Superior temporal gyrus (tissue), 1 donor: ENCODE data around the gene MCM3AP.
"Not testable (repeated sequence)": the region's sequence is repeated elsewhere in the genome, so short reads cannot be mapped to it uniquely, and the experiment has no call there.

ENCODE experiments used
- DNase-seq: peaks from one replicate; pipeline ENCODE4 v3.0.0-alpha.2; 2016; ENCODE audit errors: extremely low spot score

Gene MCM3AP

DNA sequence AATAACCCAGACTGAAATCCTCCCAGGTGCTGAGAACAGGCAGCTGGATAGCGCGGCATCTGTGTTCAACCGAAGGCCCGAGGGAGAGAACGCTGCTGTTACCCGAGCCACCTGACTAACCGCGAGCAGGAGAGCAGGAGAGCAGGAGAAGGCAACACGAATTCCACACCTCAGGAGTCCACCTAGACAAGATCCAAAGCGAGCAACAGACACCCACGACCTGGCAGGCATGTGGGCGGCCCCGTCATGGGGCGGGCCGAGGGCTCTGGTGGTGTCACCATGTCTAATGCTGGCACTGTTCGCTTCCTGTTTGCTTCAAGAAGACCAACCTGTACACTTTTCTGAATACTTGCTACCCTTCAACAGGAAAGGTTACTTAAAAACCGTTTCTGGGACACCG is 80.2 kb downstream of the MCM3AP start:
- DNase-seq, result no peak

DNA sequence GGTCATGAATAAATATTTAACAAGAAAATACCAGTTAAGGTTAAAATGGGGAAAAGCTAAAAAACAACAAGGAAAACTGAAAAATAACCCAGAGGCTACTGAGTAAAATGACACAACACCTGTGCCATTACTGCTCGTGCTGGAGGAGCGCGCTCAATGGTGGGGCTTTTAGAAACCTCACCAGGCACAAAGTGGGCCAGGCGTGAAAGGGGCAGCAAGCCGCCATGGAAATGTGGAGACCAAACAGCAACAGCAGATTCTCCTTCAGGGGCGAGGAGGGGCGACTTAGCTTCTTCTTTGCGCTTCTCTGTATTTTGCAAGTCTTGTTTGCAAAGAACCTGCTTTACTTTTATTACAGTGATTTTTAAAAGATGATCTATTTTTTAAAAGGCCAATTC is 82.2 kb downstream of the MCM3AP start:
- no peak for DNase-seq

DNA sequence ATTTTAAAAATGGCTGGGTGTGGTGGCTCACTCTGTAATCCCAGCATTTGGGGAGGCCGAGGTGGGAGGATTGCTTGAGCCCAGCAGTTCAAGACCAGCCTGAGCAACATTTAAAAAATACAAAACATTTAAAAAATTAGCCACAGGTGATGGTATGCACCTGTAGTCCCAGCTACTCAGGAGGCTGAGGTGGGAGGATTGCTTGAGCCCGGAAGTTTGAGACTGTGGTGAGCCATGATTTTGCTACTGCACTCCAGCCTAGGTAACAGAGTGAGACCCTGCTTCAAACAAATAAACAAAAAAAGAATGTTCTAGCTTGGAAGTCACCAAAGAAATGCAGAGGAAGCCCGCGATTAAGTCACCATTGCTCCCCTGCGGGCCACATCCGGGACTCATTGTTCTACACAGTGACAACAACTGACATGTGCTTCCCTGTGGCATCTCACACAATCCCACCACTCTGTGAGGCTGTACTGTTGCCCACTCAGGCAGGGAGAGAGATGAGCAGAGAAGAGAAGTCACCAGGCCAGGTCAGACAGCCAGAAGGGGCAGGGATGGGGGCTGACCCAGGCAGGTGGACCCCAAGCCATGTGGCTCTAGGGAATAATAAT is 82.7 kb downstream of the MCM3AP start:
- no peak for DNase-seq

DNA sequence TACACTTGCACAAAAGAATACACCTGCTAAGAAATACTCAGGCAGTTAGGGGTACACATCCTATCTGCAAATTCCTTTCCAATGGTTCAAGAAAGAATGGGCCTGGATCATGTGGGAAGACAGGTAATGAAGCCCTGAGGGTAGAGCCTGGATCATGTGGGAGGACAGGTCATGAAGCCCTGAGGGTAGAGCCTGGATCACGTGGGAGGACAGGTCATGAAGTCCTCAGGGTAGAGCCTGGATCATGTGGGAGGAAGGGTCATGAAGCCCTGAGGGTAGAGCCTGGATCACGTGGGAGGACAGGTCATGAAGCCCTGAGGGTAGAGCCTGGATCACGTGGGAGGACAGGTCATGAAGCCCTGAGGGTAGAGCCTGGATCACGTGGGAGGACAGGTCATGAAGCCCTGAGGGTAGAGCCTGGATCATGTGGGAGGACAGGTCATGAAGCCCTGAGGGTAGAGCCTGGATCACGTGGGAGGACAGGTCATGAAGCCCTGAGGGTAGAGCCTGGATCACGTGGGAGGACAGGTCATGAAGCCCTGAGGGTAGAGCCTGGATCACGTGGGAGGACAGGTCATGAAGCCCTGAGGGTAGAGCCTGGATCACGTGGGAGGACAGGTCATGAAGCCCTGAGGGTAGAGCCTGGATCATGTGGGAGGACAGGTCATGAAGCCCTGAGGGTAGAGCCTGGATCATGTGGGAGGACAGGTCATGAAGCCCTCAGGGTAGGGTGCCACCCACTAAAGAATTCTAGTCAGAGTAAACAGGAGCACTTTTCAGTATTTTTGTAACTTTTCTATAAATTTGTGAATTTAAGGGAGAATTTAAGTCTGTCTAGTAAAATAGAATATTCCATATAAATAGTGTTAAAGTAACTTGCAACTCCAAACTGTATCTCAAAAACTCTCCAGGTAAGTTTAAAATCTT is 84.3 kb downstream of the MCM3AP start:
- not testable (repeated sequence) for DNase-seq

DNA sequence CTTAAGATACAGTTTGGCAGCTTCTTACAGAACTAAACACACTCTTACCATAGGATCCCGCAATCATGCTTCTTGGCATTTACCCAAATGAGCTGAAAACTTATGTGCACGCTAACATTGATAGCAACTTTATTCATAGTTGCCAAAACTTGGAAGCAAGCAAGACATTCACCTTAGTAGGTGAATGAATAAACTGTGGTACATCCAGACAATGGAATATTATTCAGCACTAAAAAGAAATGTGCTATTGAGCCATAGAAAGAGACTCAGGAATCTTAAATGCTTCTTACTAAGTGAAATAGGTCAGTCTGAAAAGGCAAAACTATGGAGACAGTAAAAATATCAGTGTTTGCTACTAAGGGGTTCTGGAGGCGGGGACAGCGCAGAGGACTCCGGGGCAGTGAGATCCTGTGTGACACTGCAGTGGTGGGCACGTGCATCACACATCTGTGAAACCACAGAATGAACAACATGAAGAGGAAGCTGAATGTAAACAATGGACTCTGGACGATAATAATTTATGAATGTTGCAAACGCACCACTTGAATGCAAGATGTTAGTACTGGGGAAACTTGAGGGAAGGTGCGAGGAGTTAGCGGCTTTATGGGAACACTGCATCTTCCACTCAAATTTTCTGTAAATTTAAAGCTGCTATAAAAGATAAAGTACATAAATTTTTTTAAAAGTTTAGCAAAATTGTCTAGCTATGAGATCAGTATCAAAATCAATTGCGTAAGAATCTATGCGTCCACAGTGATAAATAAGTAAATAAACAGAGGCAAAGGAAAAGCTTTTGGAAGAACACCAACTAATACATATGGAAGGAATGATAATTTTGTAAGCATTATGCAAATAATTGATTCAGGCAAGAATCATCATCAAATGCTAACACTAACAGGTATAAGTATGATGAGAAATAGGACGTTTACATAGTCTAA is 85.7 kb downstream of the MCM3AP start:
- no peak for DNase-seq

DNA sequence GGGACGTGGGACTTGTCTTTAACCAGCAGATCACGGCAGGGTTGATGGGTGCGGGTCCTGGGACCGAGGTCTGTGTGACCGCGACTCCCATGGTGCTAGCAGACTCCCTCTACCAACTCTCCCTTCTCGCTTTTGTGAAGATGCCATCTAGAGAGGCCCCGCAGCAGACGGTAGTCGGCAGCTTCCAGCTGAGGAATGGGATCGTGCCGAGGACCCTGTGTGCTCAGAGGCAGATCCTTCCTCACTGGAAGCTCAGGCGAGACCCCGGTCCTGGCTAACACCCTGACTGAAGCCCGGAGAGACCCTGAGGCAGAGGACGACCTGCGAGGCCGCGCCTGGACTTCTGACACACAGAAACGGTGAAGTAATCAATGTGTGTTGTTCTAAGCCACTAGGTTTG is 88.7 kb downstream of the MCM3AP start:
- no peak for DNase-seq

DNA sequence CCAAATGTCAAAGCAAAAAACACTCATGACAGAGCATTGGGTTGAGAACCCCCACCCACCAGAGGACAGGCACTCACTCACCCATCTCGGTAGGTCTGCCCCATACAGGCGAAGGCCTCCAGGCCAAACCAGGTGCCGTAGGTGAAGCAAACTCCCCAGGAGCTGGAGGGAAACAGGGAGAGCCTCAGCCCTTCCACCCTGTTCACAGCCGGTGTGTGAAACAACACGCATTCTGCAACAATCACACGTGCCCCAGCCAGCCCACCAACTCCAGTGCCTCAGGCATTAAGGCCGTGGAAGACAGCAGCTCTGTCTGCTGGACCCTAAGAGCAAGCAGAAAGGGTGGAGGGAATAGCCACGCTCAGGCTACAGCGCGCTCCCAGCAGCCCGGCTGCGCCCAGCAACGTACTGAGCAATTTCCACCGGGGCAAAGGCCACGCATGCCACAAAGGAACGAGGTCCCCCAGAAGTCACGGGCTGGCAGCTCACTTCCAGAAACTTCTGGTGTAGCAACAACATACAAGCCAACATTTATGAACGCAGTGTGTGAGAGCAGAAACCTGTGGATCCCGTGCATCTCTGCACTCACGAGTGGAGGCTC is 89.7 kb downstream of the MCM3AP start:
- no peak for DNase-seq

DNA sequence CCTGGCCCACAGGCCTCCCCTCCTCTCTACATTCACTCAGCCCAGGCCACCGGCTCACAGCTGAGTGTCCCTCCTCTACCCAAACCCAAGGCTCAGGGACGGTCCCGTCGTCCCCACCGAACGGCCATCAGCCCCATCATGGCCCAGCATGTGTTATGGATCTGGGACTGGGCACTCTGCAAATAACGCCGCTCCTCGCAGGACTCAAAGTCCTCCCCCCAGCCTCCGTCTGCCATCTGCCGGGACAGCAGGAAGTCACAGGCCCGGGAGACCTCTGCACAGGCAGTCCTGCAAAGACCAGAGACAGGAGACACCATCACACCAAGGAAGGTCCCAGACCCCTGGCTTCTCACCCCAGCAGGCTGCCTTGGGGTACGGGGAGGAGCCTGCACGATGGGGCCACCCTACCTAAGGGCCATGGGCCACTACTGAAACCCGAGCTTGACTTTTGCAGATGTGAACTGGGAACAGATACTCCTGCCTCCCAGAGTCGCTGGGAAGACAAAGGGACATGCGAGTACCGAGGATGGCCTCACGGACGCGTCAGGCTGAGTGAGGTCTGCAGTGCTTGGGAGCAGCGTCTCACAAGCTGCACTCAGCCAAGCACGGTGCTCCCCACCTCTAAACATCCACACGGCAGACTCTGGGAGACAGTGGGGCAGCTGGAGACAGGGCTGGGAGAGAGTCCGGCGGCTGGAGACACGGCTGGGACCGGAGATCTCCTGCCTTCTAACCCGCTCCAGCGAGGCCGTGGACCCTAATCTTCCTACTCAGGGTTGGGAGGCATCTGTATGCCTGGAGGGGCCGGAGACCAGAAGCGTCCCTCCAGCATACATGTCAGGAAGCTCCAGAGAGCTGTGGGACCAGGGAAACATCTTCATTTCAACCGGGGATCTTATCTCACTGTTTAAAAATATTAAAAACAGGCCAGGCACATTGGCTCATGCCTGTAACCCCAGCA is 90.8 kb downstream of the MCM3AP start:
- DNase-seq, result no peak

DNA sequence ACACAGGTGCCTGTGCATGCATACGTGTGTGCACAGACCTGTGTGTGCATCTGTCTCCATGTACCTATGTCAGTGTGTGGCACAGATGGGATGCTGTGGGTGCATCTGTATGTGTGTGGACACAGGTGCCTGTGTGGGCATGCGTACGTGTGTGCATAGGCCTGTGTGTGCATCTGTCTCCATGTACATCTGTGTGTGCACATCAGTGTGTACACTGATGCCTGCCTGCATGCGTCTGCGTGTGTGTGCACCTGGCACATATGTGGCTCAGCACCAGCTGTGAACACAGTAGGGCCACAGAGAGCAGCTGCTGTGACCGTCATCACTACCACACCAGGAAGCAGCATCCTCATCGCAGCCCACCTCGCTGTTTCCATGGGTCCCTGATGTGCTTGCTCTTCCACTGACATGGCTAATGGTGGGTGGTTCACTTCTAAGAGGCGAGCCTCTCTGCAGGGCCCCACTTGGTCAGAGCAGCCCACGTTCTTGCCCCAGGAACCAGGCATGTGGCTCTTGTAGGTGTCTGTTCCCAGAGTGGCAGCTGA is 91.5 kb downstream of the MCM3AP start:
- DNase-seq, result no peak

DNA sequence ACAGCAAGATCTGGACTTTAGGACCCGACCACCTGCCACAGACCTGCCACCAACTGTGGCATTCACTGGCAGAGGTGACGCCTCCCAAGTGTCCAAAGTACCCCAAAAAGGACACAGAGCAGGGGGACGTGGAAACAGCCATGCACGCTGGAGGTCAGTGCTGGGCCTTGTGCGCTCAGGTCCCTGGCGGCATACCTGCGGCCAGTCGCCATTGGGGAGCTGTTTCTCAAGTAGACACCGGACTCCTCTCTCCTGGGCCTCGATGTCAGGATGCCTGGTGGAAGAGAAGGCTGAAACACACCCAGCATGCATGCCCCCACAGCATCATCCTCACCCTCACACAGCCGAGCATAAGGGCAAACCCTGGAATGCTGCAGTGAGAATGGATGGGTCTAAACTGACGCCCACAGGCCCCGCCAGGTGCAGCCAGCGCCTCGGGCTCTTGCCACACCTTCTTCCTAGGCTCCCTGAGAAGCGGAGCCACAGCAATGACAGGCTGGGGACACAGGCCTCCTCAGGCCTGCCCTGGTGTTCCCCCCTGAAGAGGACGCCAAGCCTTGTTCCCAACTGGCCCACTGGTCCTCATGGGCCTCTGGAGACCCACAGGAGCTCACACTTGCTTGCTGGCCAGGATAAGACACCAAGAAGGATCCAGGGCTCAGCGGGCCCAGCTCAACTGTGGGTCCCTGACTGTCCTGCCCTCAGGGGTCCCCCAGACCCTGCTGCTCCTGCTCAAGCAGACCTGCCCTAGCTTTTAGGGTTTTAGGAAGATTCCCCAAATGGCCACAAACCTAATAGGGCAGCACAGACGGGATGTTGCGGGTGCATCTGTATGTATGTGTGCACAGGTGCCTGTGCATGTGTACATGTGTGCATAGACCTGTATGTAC is 93.5 kb downstream of the MCM3AP start:
- no peak for DNase-seq

DNA sequence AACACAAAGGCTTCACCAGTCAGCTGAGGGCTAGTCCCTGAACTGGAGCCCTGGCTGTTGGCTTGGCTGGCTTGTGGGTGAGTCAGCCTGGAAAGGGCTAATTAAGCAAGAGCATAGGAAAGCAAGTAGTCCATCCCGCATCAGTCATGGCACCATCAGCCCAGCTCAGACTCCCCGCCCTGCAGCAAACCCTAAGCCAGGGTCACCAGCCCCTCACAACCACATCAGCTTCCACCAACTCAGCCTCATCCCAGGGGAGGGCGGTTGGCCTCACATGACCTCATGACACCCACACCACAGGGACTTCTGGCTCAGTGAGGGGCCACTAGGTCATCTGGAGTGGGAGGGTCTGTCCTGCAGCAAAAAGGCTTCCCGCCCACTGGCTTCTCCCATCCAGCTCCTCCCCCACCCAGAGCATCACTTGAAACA is 94.1 kb downstream of the MCM3AP start:
- DNase-seq, result no peak

DNA sequence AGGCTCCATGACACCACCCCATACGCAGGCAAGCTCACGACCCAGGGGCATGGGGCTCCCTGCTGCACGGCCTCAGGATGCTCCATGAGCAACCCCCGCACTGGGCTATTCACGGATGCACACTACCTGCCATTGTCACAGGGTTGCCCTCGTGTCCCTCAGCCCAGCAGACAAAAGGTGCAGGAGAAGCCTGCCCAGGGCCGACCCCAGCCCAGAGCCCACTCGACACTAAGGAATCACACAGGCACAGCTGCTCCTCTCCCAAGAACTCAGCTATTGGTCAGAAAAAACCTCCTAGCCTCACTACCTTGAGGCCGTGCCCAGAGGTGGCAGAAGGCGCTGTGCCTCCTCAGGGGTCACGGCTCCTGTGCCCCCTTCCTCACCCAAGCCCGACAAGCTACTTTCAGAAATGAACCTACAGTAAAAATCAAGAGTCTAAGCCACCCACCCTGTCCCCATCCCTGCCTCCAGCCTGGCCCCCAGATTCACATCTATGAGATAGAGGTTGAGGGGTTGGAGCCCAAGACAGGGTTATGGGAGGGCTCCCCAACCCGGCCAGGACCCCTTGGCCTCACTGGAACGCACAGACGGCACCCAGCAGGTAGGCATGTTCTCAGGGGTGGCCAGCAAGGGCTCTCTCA is 94.8 kb downstream of the MCM3AP start:
- no peak for DNase-seq

DNA sequence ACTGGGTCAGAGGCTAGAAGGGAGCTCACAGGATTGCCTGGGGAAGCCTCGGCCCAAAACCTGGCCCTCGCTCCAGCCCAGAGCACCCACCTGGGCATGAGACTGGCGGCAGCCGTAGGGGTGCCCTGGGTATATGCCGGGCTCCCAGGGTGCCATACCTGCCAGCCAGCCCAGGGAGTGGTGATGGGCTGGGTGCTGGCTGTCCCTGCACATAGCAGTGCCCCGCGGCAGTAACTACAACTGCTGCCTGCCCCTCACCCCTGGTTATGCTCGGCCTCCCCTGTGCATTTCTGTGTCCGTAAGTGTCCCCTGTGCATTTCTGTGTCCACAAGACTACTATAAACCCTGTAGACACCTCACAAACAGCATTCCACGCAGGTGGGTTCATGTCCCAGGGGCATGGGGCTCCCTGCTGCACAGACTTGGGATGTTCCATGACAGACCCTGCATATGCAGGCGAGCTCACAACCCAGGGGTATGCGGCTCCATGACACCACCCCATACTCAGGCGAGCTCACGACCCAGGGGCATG is 95.4 kb downstream of the MCM3AP start:
- no peak for DNase-seq

DNA sequence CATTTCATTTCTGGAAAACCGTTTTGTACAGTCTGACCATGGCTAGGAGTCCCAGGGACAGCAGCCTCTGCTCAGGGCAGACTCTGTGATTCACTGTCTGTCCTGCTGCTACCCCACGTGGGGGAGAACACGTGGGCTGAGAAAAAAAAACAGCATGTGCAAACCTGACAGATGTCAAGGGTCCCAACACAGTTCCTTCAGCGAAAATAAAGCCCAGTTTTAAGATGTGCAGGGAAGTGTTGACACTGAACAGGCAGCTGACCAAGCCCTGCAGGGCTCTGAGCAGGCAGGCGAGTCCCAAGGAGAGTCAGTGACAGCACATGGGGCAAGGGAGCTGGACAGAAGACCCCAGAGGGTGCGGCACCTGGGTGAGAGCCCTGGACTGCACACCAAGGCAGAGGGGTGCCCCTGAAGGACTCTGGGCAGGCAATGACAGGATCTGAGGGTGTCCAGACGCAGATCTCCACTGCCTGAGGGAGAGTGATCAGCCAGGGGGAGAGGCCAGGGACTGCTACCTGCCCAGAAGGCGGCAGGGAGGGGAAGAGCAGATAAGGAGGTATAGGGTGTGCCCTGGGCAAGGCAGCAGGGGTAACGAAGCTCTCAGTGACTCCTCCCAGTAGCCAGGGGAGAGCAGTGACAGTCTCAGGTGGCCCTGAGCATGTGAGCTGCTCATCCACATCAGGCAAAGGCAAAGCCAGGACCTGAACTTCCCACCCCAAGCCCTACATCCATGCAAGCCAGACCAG is 96.0 kb downstream of the MCM3AP start:
- DNase-seq, result peak; percentile 45

DNA sequence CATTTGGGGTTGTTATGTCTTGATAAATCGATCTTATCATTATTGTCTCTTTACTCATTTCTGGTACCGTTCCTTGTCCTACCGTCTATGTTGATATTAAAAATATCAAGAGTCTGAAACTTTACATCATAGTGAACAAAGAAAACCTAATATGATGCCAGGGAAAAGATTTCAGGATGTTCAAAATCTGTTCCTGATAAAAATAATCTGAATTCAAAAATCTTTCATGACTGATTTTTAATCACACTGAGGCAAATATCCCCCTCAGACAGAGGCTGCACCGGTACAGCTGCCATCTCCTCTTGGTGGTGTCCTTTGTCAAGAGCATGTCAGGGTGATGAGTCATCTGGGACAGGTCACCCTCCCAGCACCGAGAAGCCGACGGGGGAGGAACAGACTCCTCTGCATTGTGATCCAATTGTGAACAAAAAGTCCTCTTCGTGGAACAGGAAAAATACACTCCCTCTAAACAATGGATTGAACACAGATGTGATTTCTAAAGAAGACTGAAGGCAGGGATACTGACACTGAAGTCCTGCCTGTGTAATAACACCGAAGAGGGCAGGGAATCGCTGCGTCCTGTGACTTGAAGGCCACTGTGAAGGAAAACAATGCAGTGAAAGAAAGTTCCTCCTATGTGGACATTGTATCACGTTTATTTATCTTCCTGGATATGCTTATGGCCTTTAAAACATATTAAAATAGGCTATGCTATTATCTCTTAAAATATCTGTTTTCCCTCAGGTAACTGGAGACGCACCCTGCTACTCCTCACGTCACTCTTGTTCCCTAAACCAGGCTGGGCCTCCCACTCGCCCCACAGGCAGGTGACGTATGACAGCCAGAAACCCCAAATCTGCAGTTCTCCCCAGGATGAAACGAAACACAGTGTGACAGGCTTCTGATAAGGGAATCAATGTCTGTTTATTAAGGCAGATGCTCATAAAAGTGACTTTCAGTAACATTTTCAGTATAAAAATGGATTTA is 96.9 kb downstream of the MCM3AP start:
- peak; percentile 84 for DNase-seq

DNA sequence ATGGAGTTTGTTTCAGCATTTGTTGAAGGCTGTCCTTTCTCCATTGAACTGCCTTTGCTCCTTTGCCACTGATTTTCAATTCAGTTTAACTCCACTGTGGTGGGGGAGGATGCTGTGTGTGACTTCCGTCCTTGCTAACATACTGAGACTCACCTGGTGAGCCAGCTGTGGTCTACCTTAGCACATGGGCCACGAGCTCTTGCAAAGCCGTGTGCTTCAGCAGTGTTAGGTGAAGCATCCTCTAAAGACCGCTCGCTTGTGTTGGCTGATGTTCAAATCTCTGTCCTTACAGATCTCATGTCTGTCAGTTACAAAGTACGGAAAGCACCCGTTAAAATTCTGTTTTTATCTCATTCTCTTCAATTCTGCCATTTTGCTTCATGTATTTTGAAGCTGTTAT is 97.6 kb downstream of the MCM3AP start:
- peak; percentile 19 for DNase-seq

DNA sequence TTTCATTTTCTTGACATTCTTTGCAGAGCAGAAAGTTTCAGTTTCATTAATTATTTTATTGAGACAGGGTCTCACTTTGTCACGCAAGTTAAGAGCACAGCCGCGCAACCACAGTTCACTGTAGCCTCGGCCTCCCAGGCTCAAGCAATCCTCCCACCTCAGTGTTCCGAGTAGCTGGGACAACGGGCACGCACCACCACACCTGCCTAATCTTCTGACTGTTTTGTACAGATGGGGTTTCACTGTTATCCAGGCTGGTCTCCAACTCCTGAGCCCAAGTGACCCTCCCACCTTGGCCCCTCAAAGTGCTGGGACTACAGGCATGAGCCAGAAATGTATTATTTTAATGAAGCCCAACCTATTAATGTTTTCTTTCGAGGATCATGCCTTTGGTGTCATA is 98.2 kb downstream of the MCM3AP start:
- DNase-seq, result no peak
